HepG2 (cell line): ENCODE data around the gene ZNF207. TPM values are rescaled to one million over a fixed set of nuclear protein-coding genes. Genes with fewer than 3 reads are reported as not detected.

ENCODE experiments used
- ATAD3A ChIP-seq: sonication (generic); formaldehyde crosslinking; IDR thresholded peaks from 2 replicates; pipeline ENCODE4 v1.4.0; 2020; ENCODE audit warnings: missing genetic modification reagents
- CHCHD3 ChIP-seq: sonication (generic); formaldehyde crosslinking; IDR thresholded peaks from 2 replicates; pipeline ENCODE4 v1.8.0; 2022; ENCODE audit warnings: mild to moderate bottlenecking, missing genetic modification reagents, moderate library complexity
- EZH2 ChIP-seq: conservative IDR thresholded peaks from 2 replicates; pipeline ENCODE4 v1.6.1; 2012; ENCODE audit warnings: mild to moderate bottlenecking, low read depth, low read length, moderate library complexity
- FOXC1 ChIP-seq: sonication (generic); formaldehyde crosslinking; IDR thresholded peaks from 2 replicates; pipeline ENCODE4 v1.8.0; 2022; ENCODE audit warnings: mild to moderate bottlenecking, missing genetic modification reagents, borderline replicate concordance
- TEAD3 ChIP-seq: optimal IDR thresholded peaks from 2 replicates; pipeline ENCODE3; 2016; ENCODE audit warnings: borderline replicate concordance
- ZNF773 ChIP-seq: sonication (generic); formaldehyde crosslinking; IDR thresholded peaks from 2 replicates; pipeline ENCODE4 v1.4.0; 2020; ENCODE audit warnings: missing genetic modification reagents, borderline replicate concordance
- polyA plus RNA-seq, 8 experiments: library from polyadenylated mRNA; depleted of rRNA in 3 of 8; stranded (reverse) in 7 of 8; unstranded in 1 of 8; fragments of >200 nt; fragmentation: Illumina TruSeq in 4 of 8; extraction: Trizol in 4 of 8; gene quantifications; 2 replicates each; pipeline versions ENCODE4 v1.2.1 to v1.2.3, GENCODE V29; 2011 to 2016; ENCODE audit warnings: low read depth in 4 of 8, missing spikeins in 1 of 8, mixed read lengths in 1 of 8; ENCODE audit not compliant: insufficient read depth in 1 of 8
- total RNA-seq, 5 experiments: library from RNA; depleted of rRNA; stranded (reverse); fragments of >200 nt; fragmentation: Illumina TruSeq; extraction: Trizol; gene quantifications; 2 replicates each; pipeline ENCODE4 v1.2.3, GENCODE V29; 2016; ENCODE audit warnings: low read depth in 1 of 5
- TF ChIP-seq, protein P1 (sequence below): sonication (generic); formaldehyde crosslinking; IDR thresholded peaks from 2 replicates; pipeline ENCODE4 v1.5.0; 2020; ENCODE audit warnings: mild to moderate bottlenecking, missing genetic modification reagents, borderline replicate concordance
- TF ChIP-seq, protein P2 (sequence below): sonication (generic); formaldehyde crosslinking; IDR thresholded peaks from 2 replicates; pipeline ENCODE4 v1.8.1; 2023; ENCODE audit warnings: mild to moderate bottlenecking, missing genetic modification reagents, borderline replicate concordance
- TF ChIP-seq, protein P3 (sequence below): sonication (generic); formaldehyde crosslinking; conservative IDR thresholded peaks from 2 replicates; pipeline ENCODE4 v1.4.0; 2020; ENCODE audit warnings: missing genetic modification reagents
- TF ChIP-seq, protein P4 (sequence below): sonication (generic); formaldehyde crosslinking; IDR thresholded peaks from 2 replicates; pipeline ENCODE4 v1.4.0; 2020; ENCODE audit warnings: low read depth, missing genetic modification reagents

ZNF207 gene
- total and polyA plus RNA-seq, 2 of the 13 experiments (the other 11 are each of a cell fraction or from before 2014, with no cell fraction given), result 150 to 164 TPM

DNA sequence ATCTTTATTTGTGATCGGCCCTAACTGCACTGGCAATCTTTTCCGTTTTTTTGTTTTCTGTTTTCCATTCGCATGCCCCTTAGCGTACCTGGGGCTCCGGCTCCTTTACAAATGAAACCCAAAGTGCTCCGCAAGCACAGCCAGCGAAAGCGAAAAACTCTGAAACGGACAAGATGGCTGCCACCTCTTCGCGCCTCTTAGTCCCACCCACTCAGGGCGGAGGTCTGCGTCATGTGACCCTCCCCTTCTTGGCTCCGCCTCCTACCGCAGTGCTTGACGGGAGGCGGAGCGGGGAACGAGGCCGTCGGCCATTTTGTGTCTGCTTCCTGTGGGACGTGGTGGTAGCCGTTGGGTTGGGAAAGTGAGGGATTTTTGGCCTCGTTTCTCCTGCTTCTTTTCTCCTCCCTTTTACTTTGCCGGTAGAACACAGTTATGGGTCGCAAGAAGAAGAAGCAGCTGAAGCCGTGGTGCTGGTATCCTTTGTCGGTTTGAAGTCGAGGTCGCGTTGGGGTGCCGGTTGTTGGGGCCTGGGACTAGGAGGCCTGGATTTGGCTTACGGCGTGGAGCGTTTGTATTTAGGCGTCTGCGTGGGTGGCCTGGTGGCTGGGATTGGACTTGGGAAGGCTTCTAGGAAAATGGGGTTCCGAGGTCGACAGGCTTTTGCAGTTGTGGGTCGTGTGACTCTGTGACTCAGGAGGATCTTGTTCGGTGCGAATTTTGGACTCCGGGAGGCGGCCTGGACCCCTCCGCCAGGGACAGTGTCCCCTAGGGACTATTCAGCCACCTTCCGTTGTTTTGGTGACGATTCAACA is at the start of gene ZNF207 (continued):
- TF ChIP-seq FOXC1 (CRISPR knock-in tag), result no peak
- no peak for TF ChIP-seq ATAD3A
- TF ChIP-seq CHCHD3 (CRISPR knock-in tag), result no peak
- TF ChIP-seq, protein P1, sequence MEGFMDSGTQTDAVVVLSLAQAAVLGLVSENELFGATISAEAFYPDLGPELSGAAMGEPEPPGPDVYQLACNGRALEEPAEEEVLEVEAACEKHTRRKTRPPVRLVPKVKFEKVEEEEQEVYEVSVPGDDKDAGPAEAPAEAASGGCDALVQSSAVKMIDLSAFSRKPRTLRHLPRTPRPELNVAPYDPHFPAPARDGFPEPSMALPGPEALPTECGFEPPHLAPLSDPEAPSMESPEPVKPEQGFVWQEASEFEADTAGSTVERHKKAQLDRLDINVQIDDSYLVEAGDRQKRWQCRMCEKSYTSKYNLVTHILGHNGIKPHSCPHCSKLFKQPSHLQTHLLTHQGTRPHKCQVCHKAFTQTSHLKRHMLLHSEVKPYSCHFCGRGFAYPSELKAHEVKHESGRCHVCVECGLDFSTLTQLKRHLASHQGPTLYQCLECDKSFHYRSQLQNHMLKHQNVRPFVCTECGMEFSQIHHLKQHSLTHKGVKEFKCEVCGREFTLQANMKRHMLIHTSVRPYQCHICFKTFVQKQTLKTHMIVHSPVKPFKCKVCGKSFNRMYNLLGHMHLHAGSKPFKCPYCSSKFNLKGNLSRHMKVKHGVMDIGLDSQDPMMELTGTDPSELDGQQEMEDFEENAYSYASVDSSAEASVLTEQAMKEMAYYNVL (CRISPR knock-in tag), result no peak
- TF ChIP-seq, protein P2, sequence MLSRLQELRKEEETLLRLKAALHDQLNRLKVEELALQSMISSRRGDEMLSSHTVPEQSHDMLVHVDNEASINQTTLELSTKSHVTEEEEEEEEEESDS (CRISPR knock-in tag), result no peak
- TF ChIP-seq, protein P3, sequence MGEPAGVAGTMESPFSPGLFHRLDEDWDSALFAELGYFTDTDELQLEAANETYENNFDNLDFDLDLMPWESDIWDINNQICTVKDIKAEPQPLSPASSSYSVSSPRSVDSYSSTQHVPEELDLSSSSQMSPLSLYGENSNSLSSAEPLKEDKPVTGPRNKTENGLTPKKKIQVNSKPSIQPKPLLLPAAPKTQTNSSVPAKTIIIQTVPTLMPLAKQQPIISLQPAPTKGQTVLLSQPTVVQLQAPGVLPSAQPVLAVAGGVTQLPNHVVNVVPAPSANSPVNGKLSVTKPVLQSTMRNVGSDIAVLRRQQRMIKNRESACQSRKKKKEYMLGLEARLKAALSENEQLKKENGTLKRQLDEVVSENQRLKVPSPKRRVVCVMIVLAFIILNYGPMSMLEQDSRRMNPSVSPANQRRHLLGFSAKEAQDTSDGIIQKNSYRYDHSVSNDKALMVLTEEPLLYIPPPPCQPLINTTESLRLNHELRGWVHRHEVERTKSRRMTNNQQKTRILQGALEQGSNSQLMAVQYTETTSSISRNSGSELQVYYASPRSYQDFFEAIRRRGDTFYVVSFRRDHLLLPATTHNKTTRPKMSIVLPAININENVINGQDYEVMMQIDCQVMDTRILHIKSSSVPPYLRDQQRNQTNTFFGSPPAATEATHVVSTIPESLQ (CRISPR knock-in tag), result no peak
- no peak for TF ChIP-seq EZH2
- TF ChIP-seq, protein P4, sequence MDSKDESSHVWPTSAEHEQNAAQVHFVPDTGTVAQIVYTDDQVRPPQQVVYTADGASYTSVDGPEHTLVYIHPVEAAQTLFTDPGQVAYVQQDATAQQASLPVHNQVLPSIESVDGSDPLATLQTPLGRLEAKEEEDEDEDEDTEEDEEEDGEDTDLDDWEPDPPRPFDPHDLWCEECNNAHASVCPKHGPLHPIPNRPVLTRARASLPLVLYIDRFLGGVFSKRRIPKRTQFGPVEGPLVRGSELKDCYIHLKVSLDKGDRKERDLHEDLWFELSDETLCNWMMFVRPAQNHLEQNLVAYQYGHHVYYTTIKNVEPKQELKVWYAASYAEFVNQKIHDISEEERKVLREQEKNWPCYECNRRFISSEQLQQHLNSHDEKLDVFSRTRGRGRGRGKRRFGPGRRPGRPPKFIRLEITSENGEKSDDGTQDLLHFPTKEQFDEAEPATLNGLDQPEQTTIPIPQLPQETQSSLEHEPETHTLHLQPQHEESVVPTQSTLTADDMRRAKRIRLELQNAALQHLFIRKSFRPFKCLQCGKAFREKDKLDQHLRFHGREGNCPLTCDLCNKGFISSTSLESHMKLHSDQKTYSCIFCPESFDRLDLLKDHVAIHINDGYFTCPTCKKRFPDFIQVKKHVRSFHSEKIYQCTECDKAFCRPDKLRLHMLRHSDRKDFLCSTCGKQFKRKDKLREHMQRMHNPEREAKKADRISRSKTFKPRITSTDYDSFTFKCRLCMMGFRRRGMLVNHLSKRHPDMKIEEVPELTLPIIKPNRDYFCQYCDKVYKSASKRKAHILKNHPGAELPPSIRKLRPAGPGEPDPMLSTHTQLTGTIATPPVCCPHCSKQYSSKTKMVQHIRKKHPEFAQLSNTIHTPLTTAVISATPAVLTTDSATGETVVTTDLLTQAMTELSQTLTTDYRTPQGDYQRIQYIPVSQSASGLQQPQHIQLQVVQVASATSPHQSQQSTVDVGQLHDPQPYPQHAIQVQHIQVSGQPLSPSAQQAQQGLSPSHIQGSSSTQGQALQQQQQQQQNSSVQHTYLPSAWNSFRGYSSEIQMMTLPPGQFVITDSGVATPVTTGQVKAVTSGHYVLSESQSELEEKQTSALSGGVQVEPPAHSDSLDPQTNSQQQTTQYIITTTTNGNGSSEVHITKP (CRISPR knock-in tag), result no peak
- TF ChIP-seq ZNF773 (CRISPR knock-in tag), result 0 out of 2 replicates have a peak, but pooled peaks have one; percentile 47
- TF ChIP-seq TEAD3, result peak; percentile 14
